IMR-90 (cell line): ENCODE data around the gene FAM177B. TPM values are rescaled to one million over a fixed set of nuclear protein-coding genes. Genes with fewer than 3 reads are reported as not detected.

Source experiments
- ATAC-seq: fragments of 200-7000 bp; cut with Tn5 transposase; 2 replicates; pipeline ENCODE4 v1.9.1; 2020; ENCODE audit warnings: low read depth, mild to moderate bottlenecking, moderate library complexity
- BruUV-seq: library from RNA; stranded (reverse); fragments of 400-500 nt; replicated peaks from 2 replicates; lab custom pipeline; 2021; lab: Mats Ljungman, UMichigan
- CTCF ChIA-PET: fragments of 300-600 bp; formaldehyde crosslinking; extraction: SDS; loops from one replicate; lab custom pipeline; 2021; ENCODE audit warnings: antibody characterized with exemption; lab: Yijun Ruan, JAX
- POLR2A ChIA-PET: fragments of 300-600 bp; sonication (Branson Sonifier 250); formaldehyde crosslinking; loops from one replicate; lab custom pipeline; 2022; ENCODE audit warnings: antibody characterized with exemption; ENCODE audit not compliant: unreplicated experiment; lab: Charles Lee
- DNase-seq: peaks from one replicate; pipeline ENCODE4 v3.0.0; 2013
- H2AFZ ChIP-seq: replicated peaks from 2 replicates; pipeline ENCODE3; 2013; ENCODE audit warnings: low read length, mild to moderate bottlenecking; ENCODE audit not compliant: poor library complexity
- H2AK5ac ChIP-seq: 2 replicates; pipeline ENCODE4 v1.6.1; 2013; ENCODE audit warnings: low read depth, low read length, inconsistent platforms
- H2AK9ac ChIP-seq: replicated peaks from 2 replicates; pipeline ENCODE3; 2013; ENCODE audit warnings: mild to moderate bottlenecking, low read depth, low read length, moderate library complexity; ENCODE audit not compliant: poor library complexity
- H2BK120ac ChIP-seq: 2 replicates; pipeline ENCODE4 v1.6.1; 2013; ENCODE audit warnings: low read depth, low read length, inconsistent platforms
- H2BK15ac ChIP-seq: 3 replicates; pipeline ENCODE4 v1.6.1; 2013; ENCODE audit warnings: low read depth, low read length, inconsistent platforms
- H2BK20ac ChIP-seq: 2 replicates; pipeline ENCODE4 v1.6.1; 2013; ENCODE audit warnings: low read depth, mild to moderate bottlenecking, inconsistent platforms, low read length, moderate library complexity
- H2BK5ac ChIP-seq: 2 replicates; pipeline ENCODE4 v1.6.1; 2013; ENCODE audit warnings: mild to moderate bottlenecking, low read depth, low read length, inconsistent platforms; ENCODE audit not compliant: poor library complexity, severe bottlenecking
- H3K14ac ChIP-seq: replicated peaks from 2 replicates; pipeline ENCODE4 v1.6.1; 2013; ENCODE audit warnings: low read depth, low read length, inconsistent platforms
- H3K18ac ChIP-seq: 2 replicates; pipeline ENCODE4 v1.6.1; 2013; ENCODE audit warnings: low read depth, low read length, control low read depth
- H3K23ac ChIP-seq: 2 replicates; pipeline ENCODE4 v1.6.1; 2013; ENCODE audit warnings: low read depth, low read length, inconsistent platforms
- H3K27ac ChIP-seq: 2 replicates; pipeline ENCODE4 v1.5.1; 2013; ENCODE audit warnings: mild to moderate bottlenecking, control low read depth, low read length; ENCODE audit not compliant: insufficient read depth
- H3K27me3 ChIP-seq: 2 replicates; pipeline ENCODE4 v1.6.1; 2013; ENCODE audit warnings: low read length; ENCODE audit not compliant: control insufficient read depth, insufficient read depth
- H3K36me3 ChIP-seq: 2 replicates; pipeline ENCODE4 v1.6.1; 2013; ENCODE audit warnings: low read length, mixed read lengths; ENCODE audit not compliant: control insufficient read depth, insufficient read depth
- H3K4ac ChIP-seq: 2 replicates; pipeline ENCODE4 v1.6.1; 2013; ENCODE audit warnings: low read depth, low read length, inconsistent platforms
- H3K4me1 ChIP-seq: 2 replicates; pipeline ENCODE4 v1.6.1; 2013; ENCODE audit warnings: low read length, mixed read lengths; ENCODE audit not compliant: control insufficient read depth, insufficient read depth
- H3K4me2 ChIP-seq: 2 replicates; pipeline ENCODE4 v1.6.1; 2013; ENCODE audit warnings: low read depth, mild to moderate bottlenecking, control low read depth, low read length, moderate library complexity
- H3K4me3 ChIP-seq: 2 replicates; pipeline ENCODE4 v1.5.1; 2013; ENCODE audit warnings: low read depth, mild to moderate bottlenecking, control low read depth, low read length, moderate library complexity; ENCODE audit not compliant: insufficient read depth
- H3K56ac ChIP-seq: 2 replicates; pipeline ENCODE4 v1.6.1; 2013; ENCODE audit warnings: low read length, inconsistent platforms; ENCODE audit not compliant: insufficient read depth; ENCODE audit errors: extremely low read depth
- H3K79me1 ChIP-seq, 2 experiments: 2 replicates each; pipeline ENCODE4 v1.6.1; 2013; ENCODE audit warnings: low read length in 2 of 2, inconsistent platforms in 1 of 2, low read depth in 1 of 2
- H3K9ac ChIP-seq: 2 replicates; pipeline ENCODE4 v1.6.1; 2013; ENCODE audit warnings: low read depth, low read length, control low read depth
- H3K9me1 ChIP-seq: 2 replicates; pipeline ENCODE4 v1.6.1; 2013; ENCODE audit warnings: low read length, inconsistent platforms; ENCODE audit not compliant: insufficient read depth
- H3K9me3 ChIP-seq: 2 replicates; pipeline ENCODE4 v1.6.1; 2013; ENCODE audit warnings: low read length; ENCODE audit not compliant: control insufficient read depth, insufficient read depth
- H4K20me1 ChIP-seq: 2 replicates; pipeline ENCODE4 v1.6.1; 2013; ENCODE audit warnings: low read length, inconsistent platforms; ENCODE audit not compliant: insufficient read depth
- H4K5ac ChIP-seq: 2 replicates; pipeline ENCODE4 v1.6.1; 2013; ENCODE audit warnings: mild to moderate bottlenecking, low read depth, low read length, control low read depth
- H4K8ac ChIP-seq, 2 experiments: 2 replicates each; pipeline ENCODE4 v1.6.1; 2013; ENCODE audit warnings: low read depth in 2 of 2, low read length in 2 of 2, control low read depth in 1 of 2, inconsistent platforms in 1 of 2
- H4K91ac ChIP-seq: 2 replicates; pipeline ENCODE4 v1.6.1; 2013; ENCODE audit warnings: low read depth, low read length, inconsistent platforms; ENCODE audit not compliant: insufficient read depth
- MAFK ChIP-seq: IDR thresholded peaks from 2 replicates; pipeline ENCODE4 v1.6.1; 2012; ENCODE audit warnings: low read depth, low read length, improper control_type of control experiment
- RFX5 ChIP-seq: IDR thresholded peaks from 2 replicates; pipeline ENCODE4 v1.8.0; 2012; ENCODE audit warnings: low read depth, mild to moderate bottlenecking, low read length, moderate library complexity
- WGBS, 2 experiments: methylation state at CpG; one replicate each; pipeline versions ENCODE4 v1.1.5 to v1.1.7; 2013; ENCODE audit warnings: missing lambda C conversion rate in 2 of 2; ENCODE audit not compliant: insufficient read length in 1 of 2; ENCODE audit errors: extremely low coverage in 2 of 2; 5-methylcytosine and 5-hydroxymethylcytosine counted together
- dilution Hi-C: fragments of 300-500 bp; cut with HindIII; formaldehyde crosslinking; loops from one replicate; pipeline ENCODE4 v1.14.3; 2018; ENCODE audit warnings: low sequenced_read_pairs; ENCODE audit not compliant: unreplicated experiment
- in situ Hi-C: fragments of 300-500 bp; cut with MboI; formaldehyde crosslinking; loops from 3 replicates; pipeline ENCODE4 v1.14.3; 2019; ENCODE audit warnings: low sequenced_read_pairs, inconsistent platforms, mixed read lengths
- intact Hi-C: fragments of 100-400 bp; cut with micrococcal nuclease; formaldehyde crosslinking; loops from 2 replicates; pipeline ENCODE4 v1.10.0; 2022
- polyA plus RNA-seq, 3 experiments: library from polyadenylated mRNA; depleted of rRNA; stranded (reverse); fragments of >200 nt; gene quantifications; 2 replicates each; pipeline ENCODE4 v1.2.3, GENCODE V29; 2012; ENCODE audit warnings: low replicate concordance in 1 of 3
- total RNA-seq: library from RNA; depleted of rRNA; stranded (reverse); fragments of >200 nt; gene quantifications from 2 replicates; pipeline ENCODE4 v1.2.3, GENCODE V29; 2012

Gene FAM177B
- total and polyA plus RNA-seq, 2 of the 4 experiments (the other 2 are of a cell fraction): not detected

DNA sequence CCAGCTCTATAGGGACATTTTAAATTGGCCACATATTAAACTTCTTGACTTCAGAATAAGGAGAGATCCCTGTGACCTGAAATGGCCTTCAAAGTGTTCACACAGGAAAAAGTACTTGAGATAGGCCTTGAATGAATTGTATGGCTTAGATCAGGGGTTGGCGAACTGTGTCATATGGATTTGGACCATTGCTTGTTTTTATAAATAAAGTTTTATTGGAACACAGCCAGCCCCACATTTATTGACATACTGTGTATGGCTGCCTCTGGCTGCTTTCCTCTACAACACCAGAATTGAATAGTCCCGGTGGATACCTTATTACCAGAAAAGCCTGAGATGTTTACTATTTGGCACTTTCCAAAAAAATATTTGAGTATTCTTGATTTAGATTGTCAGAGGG, 20.6 kb upstream of the FAM177B start:
- no peak overlapping the region for H3K4me3 ChIP-seq
- no peak overlapping the region for H4K8ac ChIP-seq
- H2BK120ac ChIP-seq: no peak overlapping the region
- POLR2A ChIA-PET: no interaction called here
- H3K9me1 ChIP-seq: no peaks in the 10 kb centered on the region
- H3K4me1 ChIP-seq: no peaks in the 10 kb centered on the region
- in situ Hi-C loops (no loop called here), intact Hi-C loops (no loop called here), dilution Hi-C loops (no loop called here)
- no peak overlapping the region for H3K27ac ChIP-seq
- no TSS peak for BruUV-seq
- no peak overlapping the region for H4K91ac ChIP-seq
- H2BK5ac ChIP-seq: no peak overlapping the region
- peaks cover 12% of the 10 kb centered on the region for H3K36me3 ChIP-seq
- H2BK20ac ChIP-seq: no peak overlapping the region
- ATAC-seq (no peak), DNase-seq (no peak)
- WGBS, 2 experiments: no CpG with 5 or more reads among the region's 2 CpGs
- no peak overlapping the region for H2BK15ac ChIP-seq
- no peak overlapping the region for H3K9ac ChIP-seq
- H3K4me2 ChIP-seq: no peak overlapping the region
- no peak overlapping the region for H4K5ac ChIP-seq
- peaks cover 9 to 26% of the 10 kb centered on the region in 2 experiments; a peak in 2 of 4 replicates for H3K79me1 ChIP-seq
- H2AK5ac ChIP-seq: no peak overlapping the region
- no peaks in the 10 kb centered on the region for H4K20me1 ChIP-seq
- H3K27me3 ChIP-seq: no peaks in the 10 kb centered on the region
- H3K56ac ChIP-seq: no peak overlapping the region
- CTCF ChIA-PET: interaction anchor here (0.6 kb wide), 1 partner anchor 887 kb away, joined by 7 read pairs; no protein-coding TSS in a partner anchor
- no peak for TF ChIP-seq RFX5
- no peak for TF ChIP-seq MAFK
- H3K9me3 ChIP-seq: no peaks in the 10 kb centered on the region
- H3K4ac ChIP-seq: no peak overlapping the region
- H3K23ac ChIP-seq: no peak overlapping the region
- H3K18ac ChIP-seq: no peak overlapping the region
- no peak overlapping the region for H2AFZ ChIP-seq
- no peak overlapping the region for H2AK9ac ChIP-seq
- H3K14ac ChIP-seq: no peak overlapping the region
